ENCODE data around the gene TMEM171.

DNA sequence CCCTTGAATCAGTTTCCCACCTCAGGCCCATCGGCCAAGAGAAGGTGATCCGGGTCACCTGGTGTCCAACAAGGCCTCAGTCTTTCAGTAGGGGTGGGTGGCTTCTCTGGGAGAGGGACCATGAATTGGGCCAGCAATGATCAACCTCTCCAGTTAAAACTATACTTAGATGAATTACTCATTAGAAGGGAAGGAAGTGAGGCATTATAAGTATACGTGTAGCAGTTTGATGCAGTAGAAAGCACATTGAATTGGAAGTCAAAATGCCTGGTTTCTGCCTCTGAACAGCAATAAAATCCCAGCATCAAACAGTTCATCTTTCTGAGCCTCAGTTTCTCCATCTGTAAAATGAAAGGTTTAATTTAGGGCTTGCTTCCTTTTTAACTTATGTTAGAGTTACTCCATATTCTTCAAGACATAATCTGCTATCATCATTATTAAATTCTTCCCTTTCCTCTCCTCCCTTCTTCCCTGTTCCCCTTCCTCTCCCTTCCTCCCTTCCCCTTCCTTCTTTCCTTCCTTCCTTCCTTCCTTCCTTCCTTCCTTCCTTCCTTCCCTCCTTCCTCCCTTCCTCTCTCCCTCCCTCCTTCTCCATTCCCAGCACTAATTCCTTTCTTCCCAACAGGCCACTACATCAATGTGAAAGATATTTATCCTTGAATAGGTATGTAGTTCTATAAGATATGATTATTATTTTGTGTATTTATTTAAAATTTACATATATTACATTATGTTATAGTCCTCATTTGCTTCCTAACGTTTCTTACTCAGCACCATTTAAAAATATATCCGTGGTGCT, 34.0 kb downstream of the TMEM171 start:
- no peak for TF ChIP-seq CTCF (conservative IDR thresholded peaks at IDR 0.05; ENCODE audit: low read depth in 2 of 2)
- no peak for TF ChIP-seq POLR2AphosphoS5 (IDR thresholded peaks at IDR 0.05; ENCODE audit: low read depth)
- TF ChIP-seq EZH2 (IDR thresholded peaks at IDR 0.05; ENCODE audit: low read depth, unreplicated experiment) = no peak
- no peak for TF ChIP-seq EZH2phosphoT487 (IDR thresholded peaks at IDR 0.05; ENCODE audit: unreplicated experiment)
- TF ChIP-seq REST (IDR thresholded peaks at IDR 0.05; ENCODE audit: unreplicated experiment) = no peak
